Caco-2 (cell line): ENCODE results near the gene DSCAML1. TPM values are rescaled to one million over a fixed set of nuclear protein-coding genes. Genes with fewer than 3 reads are reported as not detected.

Source experiments
- BruUV-seq: library from RNA; stranded (reverse); fragments of 400-500 nt; replicated peaks from 2 replicates; lab custom pipeline; 2021; lab: Mats Ljungman, UMichigan
- CTCF ChIA-PET: fragments of 300-600 bp; sonication (Branson Sonifier 250); formaldehyde crosslinking; loops from one replicate; lab custom pipeline; 2022; ENCODE audit warnings: antibody characterized with exemption; lab: Charles Lee
- POLR2A ChIA-PET: fragments of 300-600 bp; sonication (Branson Sonifier 250); formaldehyde crosslinking; loops from one replicate; lab custom pipeline; 2022; ENCODE audit warnings: antibody characterized with exemption; lab: Charles Lee
- DNase-seq, 2 experiments: peaks; one replicate each; pipeline versions ENCODE4 v3.0.0 to v3.0.0-alpha.2; 2020 to 2022
- H3K27me3 ChIP-seq: replicated peaks from 2 replicates; pipeline ENCODE4 v1.6.0; 2011; ENCODE audit warnings: low read length; ENCODE audit not compliant: control insufficient read depth, insufficient read depth
- H3K36me3 ChIP-seq: 2 replicates; pipeline ENCODE4 v1.5.1; 2011; ENCODE audit warnings: low read length; ENCODE audit not compliant: control insufficient read depth, insufficient read depth
- H3K4me1 ChIP-seq: fragments of 250-450 bp; sonication (Bioruptor Pico); 2 replicates; pipeline ENCODE4 v1.5.1; 2020; ENCODE audit warnings: mild to moderate bottlenecking
- H3K4me3 ChIP-seq: 2 replicates; pipeline ENCODE4 v1.5.1; 2011; ENCODE audit warnings: low read depth, mild to moderate bottlenecking, control low read depth, low read length
- H3K9me3 ChIP-seq: fragments of 250-450 bp; sonication (Bioruptor Pico); 2 replicates; pipeline ENCODE4 v1.5.1; 2020; ENCODE audit warnings: mild to moderate bottlenecking, moderate library complexity
- H3K27ac Mint-ChIP-seq: one replicate; pipeline ENCODE4 v1.8.0; 2022; ENCODE audit warnings: mixed read lengths; ENCODE audit not compliant: unreplicated experiment
- H3K27me3 Mint-ChIP-seq: one replicate; pipeline ENCODE4 v1.8.0; 2022; ENCODE audit warnings: mixed read lengths; ENCODE audit not compliant: insufficient read depth, unreplicated experiment
- H3K36me3 Mint-ChIP-seq: one replicate; pipeline ENCODE4 v1.8.0; 2022; ENCODE audit warnings: mild to moderate bottlenecking, mixed read lengths; ENCODE audit not compliant: insufficient read depth, unreplicated experiment
- H3K4me1 Mint-ChIP-seq: one replicate; pipeline ENCODE4 v1.8.0; 2022; ENCODE audit warnings: low read depth, mixed read lengths; ENCODE audit not compliant: unreplicated experiment
- H3K4me3 Mint-ChIP-seq: one replicate; pipeline ENCODE4 v1.8.0; 2022; ENCODE audit warnings: mild to moderate bottlenecking, moderate library complexity, mixed read lengths; ENCODE audit not compliant: unreplicated experiment
- H3K9me3 Mint-ChIP-seq: one replicate; pipeline ENCODE4 v1.8.0; 2022; ENCODE audit warnings: mixed read lengths; ENCODE audit not compliant: unreplicated experiment
- CTCF ChIP-seq, 2 experiments: fragments of 200-600 bp in 1 of 2; IDR thresholded peaks; 1 replicate in 1 of 2; 2 replicates in 1 of 2; pipeline versions ENCODE4 v1.5.1 to v1.8.0; 2011 to 2022; ENCODE audit warnings: antibody characterized with exemption in 1 of 2, control low read depth in 1 of 2, inconsistent platforms in 1 of 2, low read depth in 1 of 2, low read length in 1 of 2, mild to moderate bottlenecking in 1 of 2, moderate library complexity in 1 of 2; ENCODE audit not compliant: insufficient read depth in 1 of 2, severe bottlenecking in 1 of 2, unreplicated experiment in 1 of 2
- intact Hi-C: fragments of 100-400 bp; cut with micrococcal nuclease; formaldehyde crosslinking; loops from one replicate; pipeline ENCODE4 v1.10.0; 2022; ENCODE audit not compliant: unreplicated experiment
- total RNA-seq: library from RNA; stranded (reverse); gene quantifications from 2 replicates; pipeline ENCODE4 v1.2.3, GENCODE V29; 2022

The DSCAML1 gene
- total RNA-seq, 1 experiment from 2014 or later, result not detected

- Histone ChIP-seq H3K4me1 (peaks cover 23% of the 10 kb centered on the region), H3K36me3 (no peaks in the 10 kb centered on the region), H3K27me3 (no peaks in the 10 kb centered on the region), H3K4me3 (no peak overlapping the region), H3K9me3 (no peaks in the 10 kb centered on the region)
- H3K4me3 Mint-ChIP-seq, result no peak overlapping the region
- H3K9me3 Mint-ChIP-seq, result no peaks in the 10 kb centered on the region
- no TSS peak for BruUV-seq
- intact Hi-C loops, result no loop called here
- no peak overlapping the region for H3K27ac Mint-ChIP-seq
- TF ChIP-seq CTCF (IDR thresholded peaks at IDR 0.05; ENCODE audit: insufficient read depth in 1 of 2, low read depth in 1 of 2, low read length in 1 of 2, severe bottlenecking in 1 of 2, unreplicated experiment in 1 of 2), result no peak
- no peaks in the 10 kb centered on the region for H3K27me3 Mint-ChIP-seq
- no peaks in the 10 kb centered on the region for H3K36me3 Mint-ChIP-seq
- ChIA-PET POLR2A (no interaction called here), CTCF (interaction anchor here (2.3 kb wide), 1 partner anchor 85 kb away, joined by 8 read pairs; no protein-coding TSS in a partner anchor)
- peaks cover 15% of the 10 kb centered on the region for H3K4me1 Mint-ChIP-seq
- no peak for DNase-seq
These were observed 286.4 kb downstream of the DSCAML1 start for GRCh38 chr11:117510646-117511045.

GRCh38 chr11:117509543-117509942 is 287.5 kb downstream of the DSCAML1 start:
- Histone ChIP-seq H3K4me1 (peaks cover 23% of the 10 kb centered on the region), H3K4me3 (no peak overlapping the region), H3K9me3 (no peaks in the 10 kb centered on the region), H3K27me3 (no peaks in the 10 kb centered on the region), H3K36me3 (no peaks in the 10 kb centered on the region)
- H3K9me3 Mint-ChIP-seq, result no peaks in the 10 kb centered on the region
- no peak overlapping the region for H3K4me3 Mint-ChIP-seq
- H3K4me1 Mint-ChIP-seq, result peaks cover 15% of the 10 kb centered on the region
- POLR2A ChIA-PET, result no interaction called here
- intact Hi-C loops, result no loop called here
- DNase-seq, result no peak
- BruUV-seq, result no TSS peak
- no peaks in the 10 kb centered on the region for H3K27me3 Mint-ChIP-seq
- CTCF ChIA-PET, result interaction anchor here (0.6 to 1.4 kb wide), 3 partner anchors 41 to 300 kb away, joined by 3 to 5 read pairs (median 4); no protein-coding TSS in a partner anchor
- TF ChIP-seq CTCF (IDR thresholded peaks at IDR 0.05; ENCODE audit: insufficient read depth in 1 of 2, low read depth in 1 of 2, low read length in 1 of 2, severe bottlenecking in 1 of 2, unreplicated experiment in 1 of 2), result no peak
- H3K36me3 Mint-ChIP-seq, result no peaks in the 10 kb centered on the region
- H3K27ac Mint-ChIP-seq, result no peak overlapping the region

- Histone ChIP-seq H3K4me1 (peaks cover 9% of the 10 kb centered on the region), H3K27me3 (no peaks in the 10 kb centered on the region), H3K9me3 (no peaks in the 10 kb centered on the region), H3K4me3 (no peak overlapping the region), H3K36me3 (no peaks in the 10 kb centered on the region)
- Mint-ChIP-seq H3K9me3 (no peaks in the 10 kb centered on the region), H3K36me3 (no peaks in the 10 kb centered on the region), H3K27ac (no peak overlapping the region), H3K4me3 (no peak overlapping the region), H3K4me1 (peaks cover 8% of the 10 kb centered on the region), H3K27me3 (peaks cover 3% of the 10 kb centered on the region)
- DNase-seq, result no peak
- ChIA-PET CTCF (interaction anchor here (1.4 kb wide), 1 partner anchor 81 kb away, joined by 4 read pairs; no protein-coding TSS in a partner anchor), POLR2A (no interaction called here)
- intact Hi-C loops, result no loop called here
- no peak for TF ChIP-seq CTCF (IDR thresholded peaks at IDR 0.05; ENCODE audit: insufficient read depth in 1 of 2, low read depth in 1 of 2, low read length in 1 of 2, severe bottlenecking in 1 of 2, unreplicated experiment in 1 of 2)
- BruUV-seq, result no TSS peak
These were observed 290.0 kb downstream of the DSCAML1 start for GRCh38 chr11:117506971-117507370.
